SK-N-SH (cell line): Measurements from ENCODE around the gene FXYD2. TPM values are rescaled to one million over a fixed set of nuclear protein-coding genes. Genes with fewer than 3 reads are reported as not detected.

Source experiments
- CTCF ChIA-PET: fragments of 300-600, 350-600 bp; formaldehyde crosslinking; extraction: SDS; loops from one replicate; lab custom pipeline; 2021; lab: Yijun Ruan, JAX
- POLR2A ChIA-PET: fragments of 350-600 bp; sonication (Branson Sonifier 250); formaldehyde crosslinking; extraction: SDS; loops from one replicate; lab custom pipeline; 2020; ENCODE audit warnings: antibody characterized with exemption, inconsistent platforms; lab: Yijun Ruan, JAX
- DNase-seq: peaks from one replicate; pipeline ENCODE4 v3.0.0; 2012
- H2AFZ ChIP-seq: fragments of 200-600 bp; sonication (generic); 2 replicates; pipeline ENCODE4 v1.8.1; 2016; ENCODE audit warnings: antibody characterized with exemption, mild to moderate bottlenecking, low read depth
- H3F3A ChIP-seq: fragments of 200-600 bp; sonication (generic); replicated peaks from 2 replicates; pipeline ENCODE3; 2016; ENCODE audit warnings: antibody characterized with exemption, mild to moderate bottlenecking; ENCODE audit not compliant: insufficient read depth
- H3K27ac ChIP-seq, 2 experiments: fragments of 200-500 bp in 1 of 2; fragments of 200-600 bp in 1 of 2; sonication (Bioruptor generic) in 1 of 2; sonication (generic), shearing (Covaris generic) in 1 of 2; 2 replicates each; pipeline versions ENCODE4 v1.5.1 to v1.6.1; 2014 to 2016; ENCODE audit warnings: low read depth in 2 of 2, inconsistent platforms in 1 of 2, low read length in 1 of 2, mild to moderate bottlenecking in 1 of 2, mixed read lengths in 1 of 2
- H3K27me3 ChIP-seq: fragments of 200-600 bp; sonication (generic), shearing (Covaris generic); 2 replicates; pipeline ENCODE4 v1.6.1; 2016; ENCODE audit warnings: mixed run types; ENCODE audit not compliant: insufficient read depth
- H3K36me3 ChIP-seq, 2 experiments: fragments of 200-500 bp in 1 of 2; fragments of 200-600 bp in 1 of 2; sonication (Bioruptor generic) in 1 of 2; sonication (generic) in 1 of 2; replicated peaks in 1 of 2; 2 replicates each; pipeline versions ENCODE3 to v1.5.1; 2014 to 2016; ENCODE audit warnings: low read length in 1 of 2, mild to moderate bottlenecking in 1 of 2; ENCODE audit not compliant: insufficient read depth in 2 of 2, control insufficient read depth in 1 of 2
- H3K4me1 ChIP-seq, 2 experiments: fragments of 200-500 bp in 1 of 2; fragments of 200-600 bp in 1 of 2; sonication (Bioruptor generic) in 1 of 2; sonication (generic), shearing (Covaris generic) in 1 of 2; 2 replicates each; pipeline versions ENCODE4 v1.5.1 to v1.6.1; 2014 to 2016; ENCODE audit warnings: low read depth in 1 of 2, low read length in 1 of 2, mixed run types in 1 of 2; ENCODE audit not compliant: insufficient read depth in 2 of 2, control insufficient read depth in 1 of 2
- H3K4me2 ChIP-seq: fragments of 200-600 bp; sonication (generic), shearing (Covaris generic); 2 replicates; pipeline ENCODE4 v1.6.1; 2017; ENCODE audit warnings: mixed run types
- H3K4me3 ChIP-seq, 2 experiments: fragments of 200-500 bp in 1 of 2; fragments of 200-600 bp in 1 of 2; sonication (Bioruptor generic) in 1 of 2; sonication (generic), shearing (Covaris generic) in 1 of 2; 2 replicates each; pipeline versions ENCODE4 v1.5.1 to v1.8.1; 2014 to 2016; ENCODE audit warnings: low read depth in 2 of 2, inconsistent platforms in 1 of 2, low read length in 1 of 2, mild to moderate bottlenecking in 1 of 2, mixed read lengths in 1 of 2, moderate library complexity in 1 of 2
- H3K79me2 ChIP-seq: fragments of 200-600 bp; sonication (generic); 2 replicates; pipeline ENCODE4 v1.8.1; 2017; ENCODE audit warnings: mild to moderate bottlenecking; ENCODE audit not compliant: insufficient read depth
- H3K9ac ChIP-seq: fragments of 200-600 bp; sonication (generic); 2 replicates; pipeline ENCODE4 v1.6.1; 2017; ENCODE audit warnings: mixed run types
- H3K9me2 ChIP-seq: fragments of 200-600 bp; sonication (generic); 2 replicates; pipeline ENCODE4 v1.6.1; 2017; ENCODE audit warnings: mixed run types
- H3K9me3 ChIP-seq: fragments of 200-600 bp; sonication (generic); 2 replicates; pipeline ENCODE4 v1.6.1; 2017; ENCODE audit warnings: mixed run types, mild to moderate bottlenecking, moderate library complexity
- H4K20me1 ChIP-seq: fragments of 200-600 bp; sonication (generic); 2 replicates; pipeline ENCODE4 v1.6.1; 2017; ENCODE audit warnings: mild to moderate bottlenecking, mixed run types; ENCODE audit not compliant: insufficient read depth
- CHD2 ChIP-seq: fragments of 150-350 bp; IDR thresholded peaks from 2 replicates; pipeline ENCODE4 v1.6.1; 2018; ENCODE audit warnings: low read length; ENCODE audit not compliant: partially characterized antibody
- EZH2phosphoT487 ChIP-seq: fragments of 200-600 bp; sonication (generic); IDR thresholded peaks from 2 replicates; pipeline ENCODE4 v1.6.1; 2017; ENCODE audit warnings: low read depth, mixed run types, mild to moderate bottlenecking, antibody characterized with exemption, moderate library complexity, borderline replicate concordance
- FOXJ3 ChIP-seq: sonication (generic); formaldehyde crosslinking; IDR thresholded peaks from 2 replicates; pipeline ENCODE4 v1.5.1; 2020; ENCODE audit warnings: mild to moderate bottlenecking, missing genetic modification reagents
- FOXM1 ChIP-seq: IDR thresholded peaks from 2 replicates; pipeline ENCODE4 v1.4.0; 2012; ENCODE audit warnings: low read depth, mild to moderate bottlenecking
- GATA2 ChIP-seq: sonication (generic); formaldehyde crosslinking; IDR thresholded peaks from 2 replicates; pipeline ENCODE4 v1.5.0; 2020; ENCODE audit warnings: mild to moderate bottlenecking, missing genetic modification reagents
- JUND ChIP-seq: IDR thresholded peaks from 2 replicates; pipeline ENCODE4 v1.4.0; 2012
- NFIC ChIP-seq: IDR thresholded peaks from 2 replicates; pipeline ENCODE4 v1.4.0; 2012; ENCODE audit warnings: borderline replicate concordance
- NRF1 ChIP-seq: IDR thresholded peaks from 2 replicates; pipeline ENCODE4 v1.6.1; 2012; ENCODE audit warnings: low read depth, mild to moderate bottlenecking, low read length
- POLR2AphosphoS5 ChIP-seq: IDR thresholded peaks from 2 replicates; pipeline ENCODE4 v1.6.1; 2012; ENCODE audit warnings: low read depth, low read length
- RAD21 ChIP-seq: IDR thresholded peaks from 2 replicates; pipeline ENCODE4 v1.6.1; 2012; ENCODE audit warnings: mild to moderate bottlenecking, low read length
- RCOR1 ChIP-seq: fragments of 150-350 bp; IDR thresholded peaks from 2 replicates; pipeline ENCODE4 v1.6.1; 2017; ENCODE audit warnings: antibody characterized with exemption, low read length
- RFX5 ChIP-seq: IDR thresholded peaks from 2 replicates; pipeline ENCODE4 v1.6.1; 2012; ENCODE audit warnings: mild to moderate bottlenecking, improper control_type of control experiment, low read length
- SIN3A ChIP-seq: IDR thresholded peaks from 2 replicates; pipeline ENCODE4 v1.6.1; 2012; ENCODE audit warnings: low read depth, mild to moderate bottlenecking, low read length, moderate library complexity, borderline replicate concordance
- TCF12 ChIP-seq: IDR thresholded peaks from 2 replicates; pipeline ENCODE4 v1.4.0; 2012
- USF1 ChIP-seq: IDR thresholded peaks from 2 replicates; pipeline ENCODE4 v1.4.0; 2012; ENCODE audit warnings: low read depth, borderline replicate concordance
- YY1 ChIP-seq: IDR thresholded peaks from 2 replicates; pipeline ENCODE4 v1.4.0; 2012; ENCODE audit warnings: low read depth, mild to moderate bottlenecking
- WGBS: methylation state at CpG from one replicate; pipeline ENCODE4 v1.1.6; 2017; ENCODE audit warnings: low lambda C conversion rate; 5-methylcytosine and 5-hydroxymethylcytosine counted together
- polyA plus RNA-seq, 3 experiments: library from polyadenylated mRNA; depleted of rRNA; stranded (reverse); fragments of >200 nt; gene quantifications; 2 replicates each; pipeline ENCODE4 v1.2.3, GENCODE V29; 2012
- TF ChIP-seq, protein P1 (sequence below): fragments of 150-350 bp; IDR thresholded peaks from 2 replicates; pipeline ENCODE4 v1.6.1; 2017; ENCODE audit warnings: antibody characterized with exemption, low read length, low read depth, borderline replicate concordance
- TF ChIP-seq, protein P2 (sequence below): IDR thresholded peaks from 2 replicates; pipeline ENCODE4; 2012

FXYD2 gene
- polyA plus RNA-seq, 1 of the 3 experiments (the other 2 are of a cell fraction), result not detected

GRCh38 chr11:117851106-117851505, 26.6 kb upstream of the FXYD2 start:
- no peak for TF ChIP-seq TCF12
- no peak for TF ChIP-seq RAD21
- no peak for TF ChIP-seq SIN3A
- TF ChIP-seq, protein P1, sequence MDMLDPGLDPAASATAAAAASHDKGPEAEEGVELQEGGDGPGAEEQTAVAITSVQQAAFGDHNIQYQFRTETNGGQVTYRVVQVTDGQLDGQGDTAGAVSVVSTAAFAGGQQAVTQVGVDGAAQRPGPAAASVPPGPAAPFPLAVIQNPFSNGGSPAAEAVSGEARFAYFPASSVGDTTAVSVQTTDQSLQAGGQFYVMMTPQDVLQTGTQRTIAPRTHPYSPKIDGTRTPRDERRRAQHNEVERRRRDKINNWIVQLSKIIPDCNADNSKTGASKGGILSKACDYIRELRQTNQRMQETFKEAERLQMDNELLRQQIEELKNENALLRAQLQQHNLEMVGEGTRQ, result no peak
- no peak for TF ChIP-seq EZH2phosphoT487
- no peak for TF ChIP-seq NRF1
- no peak for TF ChIP-seq FOXJ3 (CRISPR knock-in tag)
- no peak for TF ChIP-seq CHD2
- TF ChIP-seq GATA2 (CRISPR knock-in tag), result no peak
- TF ChIP-seq USF1, result no peak
- TF ChIP-seq FOXM1, result no peak
- TF ChIP-seq YY1, result no peak
- no peak for TF ChIP-seq POLR2AphosphoS5
- TF ChIP-seq NFIC, result no peak
- TF ChIP-seq RCOR1, result no peak
- TF ChIP-seq RFX5, result no peak
- TF ChIP-seq, protein P2, sequence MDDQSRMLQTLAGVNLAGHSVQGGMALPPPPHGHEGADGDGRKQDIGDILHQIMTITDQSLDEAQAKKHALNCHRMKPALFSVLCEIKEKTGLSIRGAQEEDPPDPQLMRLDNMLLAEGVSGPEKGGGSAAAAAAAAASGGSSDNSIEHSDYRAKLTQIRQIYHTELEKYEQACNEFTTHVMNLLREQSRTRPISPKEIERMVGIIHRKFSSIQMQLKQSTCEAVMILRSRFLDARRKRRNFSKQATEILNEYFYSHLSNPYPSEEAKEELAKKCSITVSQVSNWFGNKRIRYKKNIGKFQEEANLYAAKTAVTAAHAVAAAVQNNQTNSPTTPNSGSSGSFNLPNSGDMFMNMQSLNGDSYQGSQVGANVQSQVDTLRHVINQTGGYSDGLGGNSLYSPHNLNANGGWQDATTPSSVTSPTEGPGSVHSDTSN, result no peak
- TF ChIP-seq JUND, result no peak
- DNase-seq, result no peak
- Histone ChIP-seq H3K36me3 (no peaks in the 10 kb centered on the region), H3K9ac (no peak overlapping the region), H3K4me1 (no peaks in the 10 kb centered on the region), H2AFZ (no peak overlapping the region), H3K27me3 (no peaks in the 10 kb centered on the region; the same call in 1 of the 2 replicates), H4K20me1 (no peaks in the 10 kb centered on the region), H3K4me2 (no peak overlapping the region), H3K79me2 (no peaks in the 10 kb centered on the region), H3K9me2 (no peaks in the 10 kb centered on the region), H3K27ac (no peak overlapping the region), H3F3A (no peaks in the 10 kb centered on the region), H3K4me3 (no peak overlapping the region), H3K9me3 (0 out of 2 replicates have a peak, but pooled peaks cover 4% of the 10 kb centered on the region)
- ChIA-PET POLR2A (no interaction called here), CTCF (interaction anchor here (0.7 to 17.3 kb wide), 3 partner anchors 34 to 201 kb away, joined by 3 to 438 read pairs (median 3); no protein-coding TSS in a partner anchor)
- 59% methylated on average over 3 of the region's 3 CpGs for WGBS
